ENCODE measurements around the gene SCFD2. TPM values are rescaled to one million over a fixed set of nuclear protein-coding genes. Genes with fewer than 3 reads are reported as not detected.
"Not testable (repeated sequence)": the region's sequence is repeated elsewhere in the genome, so short reads cannot be mapped to it uniquely, and the experiment has no call there.

Gene SCFD2
- polyA plus RNA-seq, 4 donors: 2.2 to 8.4 (median 5.6) TPM

DNA sequence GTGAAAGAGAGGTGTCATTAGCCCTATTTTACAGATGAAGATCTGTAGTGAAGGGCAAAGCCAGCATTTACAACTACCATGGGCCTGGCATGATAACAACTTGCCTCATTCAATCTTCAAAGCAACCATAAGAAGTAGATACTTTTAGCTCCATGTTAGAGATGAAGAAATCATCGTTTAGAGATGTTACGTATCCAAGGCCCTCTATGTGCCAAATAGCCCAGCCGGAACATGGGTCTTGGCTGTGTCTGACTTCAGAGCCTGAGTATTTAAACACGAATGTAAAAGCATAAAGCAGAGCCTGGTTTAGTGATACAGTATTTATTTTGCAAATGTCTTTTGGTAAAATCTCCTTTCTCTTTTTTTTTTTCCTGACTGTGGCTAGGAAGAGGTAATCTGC is 306.6 kb downstream of the SCFD2 start:
- Histone ChIP-seq H3K27ac (ENCODE audit: low read depth in 1 of 3, low read length in 2 of 3) (no peak overlapping the region), H3K4me1 (ENCODE audit: control insufficient read depth in 3 of 3, insufficient read depth in 2 of 3, low read depth in 1 of 3, low read length in 2 of 3) (no peaks in the 10 kb centered on the region), H3K36me3 (ENCODE audit: control insufficient read depth in 3 of 3, insufficient read depth in 2 of 3, low read depth in 1 of 3, low read length in 3 of 3) (peaks cover 0 to 2% (median 0%) of the 10 kb centered on the region in 3 donors), H3K4me3 (ENCODE audit: low read depth in 1 of 3, low read length in 3 of 3) (no peak overlapping the region), H3K27me3 (ENCODE audit: control insufficient read depth in 3 of 3, insufficient read depth in 3 of 3, low read length in 3 of 3) (no peaks in the 10 kb centered on the region), H3K9me3 (ENCODE audit: control insufficient read depth in 2 of 2, insufficient read depth in 1 of 2, low read depth in 1 of 2, low read length in 1 of 2) (no peaks in the 10 kb centered on the region)
- FAIRE-seq (no peak), DNase-seq (no peak)
- 75 to 93% (median 89%) methylated on average over 4 of the region's 4 CpGs for WGBS, 3 donors

DNA sequence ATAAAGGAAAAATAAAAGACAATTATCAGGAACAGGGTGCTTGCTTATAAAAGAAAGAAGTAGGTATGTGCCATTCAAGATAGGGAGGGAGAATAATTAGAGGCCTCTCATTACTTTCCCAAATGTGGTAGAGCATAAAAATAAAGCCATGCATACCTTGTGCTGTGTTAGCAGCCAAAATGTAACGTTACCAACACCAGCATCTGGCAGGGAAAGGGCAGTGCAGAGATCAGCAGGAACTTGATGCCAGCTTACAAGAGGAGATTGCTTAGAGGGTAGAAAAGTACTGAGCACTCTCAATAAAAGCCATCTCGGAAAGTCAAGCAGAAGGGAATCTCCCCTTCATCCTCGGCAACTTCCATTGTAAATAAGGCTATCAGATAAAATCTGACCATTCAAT is 308.2 kb downstream of the SCFD2 start:
- Histone ChIP-seq H3K27me3 (ENCODE audit: control insufficient read depth in 3 of 3, insufficient read depth in 3 of 3, low read length in 3 of 3) (no peaks in the 10 kb centered on the region), H3K27ac (ENCODE audit: low read depth in 1 of 3, low read length in 2 of 3) (no peak overlapping the region), H3K4me3 (ENCODE audit: low read depth in 1 of 3, low read length in 3 of 3) (no peak overlapping the region), H3K9me3 (ENCODE audit: control insufficient read depth in 2 of 2, insufficient read depth in 1 of 2, low read depth in 1 of 2, low read length in 1 of 2) (no peaks in the 10 kb centered on the region), H3K4me1 (ENCODE audit: control insufficient read depth in 3 of 3, insufficient read depth in 2 of 3, low read depth in 1 of 3, low read length in 2 of 3) (no peaks in the 10 kb centered on the region), H3K36me3 (ENCODE audit: control insufficient read depth in 3 of 3, insufficient read depth in 2 of 3, low read depth in 1 of 3, low read length in 3 of 3) (peaks cover 0 to 2% (median 0%) of the 10 kb centered on the region in 3 donors)
- WGBS, 3 donors: 91 to 92% (median 91%) methylated on average over 3 of the region's 3 CpGs
- FAIRE-seq (no peak), DNase-seq (no peak)

DNA sequence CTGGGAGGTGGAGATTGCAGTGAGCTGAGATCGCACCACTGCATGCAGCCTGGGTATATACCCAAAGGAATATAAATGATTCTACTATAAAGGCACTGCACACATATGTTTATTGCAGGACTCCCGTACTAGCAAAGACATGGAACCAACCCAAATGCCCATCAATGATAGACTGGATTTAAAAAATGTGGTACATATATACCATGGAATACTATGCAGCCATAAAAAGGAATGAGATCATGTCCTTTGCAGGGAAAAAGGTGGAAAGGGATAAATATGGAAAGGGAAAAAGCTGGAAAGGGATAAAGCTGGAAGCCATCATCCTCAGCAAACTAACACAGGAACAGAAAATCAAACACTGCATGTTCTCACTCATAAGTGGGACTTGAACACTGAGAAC is 308.8 kb downstream of the SCFD2 start:
- 85 to 98% (median 94%) methylated on average over 2 of the region's 2 CpGs for WGBS, 3 donors
- not testable (repeated sequence) for H3K4me1 ChIP-seq (ENCODE audit: control insufficient read depth in 3 of 3, insufficient read depth in 2 of 3, low read depth in 1 of 3, low read length in 2 of 3); H3K27me3 ChIP-seq (ENCODE audit: control insufficient read depth in 3 of 3, insufficient read depth in 3 of 3, low read length in 3 of 3); H3K27ac ChIP-seq (ENCODE audit: low read depth in 1 of 3, low read length in 2 of 3); DNase-seq; FAIRE-seq; H3K36me3 ChIP-seq (ENCODE audit: control insufficient read depth in 3 of 3, insufficient read depth in 2 of 3, low read depth in 1 of 3, low read length in 3 of 3); H3K4me3 ChIP-seq (ENCODE audit: low read depth in 1 of 3, low read length in 3 of 3); H3K9me3 ChIP-seq (ENCODE audit: control insufficient read depth in 2 of 2, insufficient read depth in 1 of 2, low read depth in 1 of 2, low read length in 1 of 2)

DNA sequence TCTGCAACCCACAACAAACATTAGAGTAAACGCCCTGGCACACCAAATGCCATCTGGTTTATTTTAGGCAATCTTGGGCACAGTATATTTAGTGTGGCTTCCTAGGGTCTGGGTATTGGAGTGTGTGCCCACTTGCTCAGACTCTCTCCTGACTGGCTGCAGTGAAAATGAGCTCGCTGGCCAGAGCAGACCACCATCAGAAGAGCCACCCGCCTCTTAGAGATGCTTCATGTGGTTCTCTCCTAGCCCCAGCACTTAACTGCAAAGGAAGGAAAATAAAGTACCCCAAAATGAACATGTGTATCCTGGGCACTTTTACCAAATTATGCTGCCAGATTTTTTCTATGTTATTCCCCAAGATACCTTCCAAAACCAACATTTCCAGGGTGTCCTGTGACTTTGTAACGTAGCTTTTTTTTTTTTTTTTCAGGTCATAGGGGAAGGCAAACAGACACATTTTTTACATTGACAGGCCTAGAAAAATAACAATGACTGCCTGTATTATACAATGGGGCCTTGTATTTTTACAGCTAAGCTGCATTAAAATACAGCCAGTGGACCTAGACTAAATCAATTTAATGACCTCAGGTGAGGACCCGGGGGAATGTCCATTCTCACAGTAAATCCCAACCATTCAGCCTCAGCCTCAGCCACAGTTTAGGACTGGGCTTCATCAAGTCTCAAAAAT is 310.0 kb downstream of the SCFD2 start:
- DNase-seq (no peak), FAIRE-seq (no peak)
- no peak overlapping the region for H3K4me3 ChIP-seq (ENCODE audit: low read depth in 1 of 3, low read length in 3 of 3)
- no peak overlapping the region for H3K27ac ChIP-seq (ENCODE audit: low read depth in 1 of 3, low read length in 2 of 3)
- H3K4me1 ChIP-seq (ENCODE audit: control insufficient read depth in 3 of 3, insufficient read depth in 2 of 3, low read depth in 1 of 3, low read length in 2 of 3): no peaks in the 10 kb centered on the region
- 84 to 89% (median 88%) methylated on average over 5 of the region's 5 CpGs for WGBS, 3 donors
- no peaks in the 10 kb centered on the region for H3K9me3 ChIP-seq (ENCODE audit: control insufficient read depth in 2 of 2, insufficient read depth in 1 of 2, low read depth in 1 of 2, low read length in 1 of 2)
- peaks cover 0 to 2% (median 0%) of the 10 kb centered on the region in 3 donors for H3K36me3 ChIP-seq (ENCODE audit: control insufficient read depth in 3 of 3, insufficient read depth in 2 of 3, low read depth in 1 of 3, low read length in 3 of 3)
- H3K27me3 ChIP-seq (ENCODE audit: control insufficient read depth in 3 of 3, insufficient read depth in 3 of 3, low read length in 3 of 3): no peaks in the 10 kb centered on the region

DNA sequence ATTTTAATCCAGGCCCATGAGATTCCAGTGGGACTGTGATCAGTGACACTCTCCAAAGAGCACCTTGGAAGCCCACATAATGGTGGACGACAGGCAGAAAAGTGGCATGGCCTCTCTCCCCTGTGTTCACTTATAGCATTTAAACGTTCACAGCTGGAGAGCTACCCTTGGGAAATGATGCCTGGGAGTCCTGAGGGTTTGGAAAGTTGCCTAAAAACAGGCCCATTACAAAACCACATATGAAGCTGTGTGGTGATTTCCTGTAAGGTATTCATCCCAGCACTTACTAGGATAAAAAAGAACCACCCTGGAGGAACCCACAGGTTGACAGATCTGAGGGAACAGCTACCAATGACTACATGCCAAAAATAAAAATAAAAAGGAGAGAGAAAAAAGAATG is 310.6 kb downstream of the SCFD2 start:
- no peak for DNase-seq
- H3K27me3 ChIP-seq (ENCODE audit: control insufficient read depth in 3 of 3, insufficient read depth in 3 of 3, low read length in 3 of 3): no peaks in the 10 kb centered on the region
- H3K27ac ChIP-seq (ENCODE audit: low read depth in 1 of 3, low read length in 2 of 3): no peak overlapping the region
- H3K4me1 ChIP-seq (ENCODE audit: control insufficient read depth in 3 of 3, insufficient read depth in 2 of 3, low read depth in 1 of 3, low read length in 2 of 3): no peaks in the 10 kb centered on the region
- H3K4me3 ChIP-seq (ENCODE audit: low read depth in 1 of 3, low read length in 3 of 3): no peak overlapping the region
- H3K9me3 ChIP-seq (ENCODE audit: control insufficient read depth in 2 of 2, insufficient read depth in 1 of 2, low read depth in 1 of 2, low read length in 1 of 2): no peaks in the 10 kb centered on the region
- H3K36me3 ChIP-seq (ENCODE audit: control insufficient read depth in 3 of 3, insufficient read depth in 2 of 3, low read depth in 1 of 3, low read length in 3 of 3): peaks cover 0 to 2% (median 0%) of the 10 kb centered on the region in 3 donors
- 59 to 86% (median 79%) methylated on average over 2 of the region's 2 CpGs for WGBS, 3 donors
- FAIRE-seq: no peak

DNA sequence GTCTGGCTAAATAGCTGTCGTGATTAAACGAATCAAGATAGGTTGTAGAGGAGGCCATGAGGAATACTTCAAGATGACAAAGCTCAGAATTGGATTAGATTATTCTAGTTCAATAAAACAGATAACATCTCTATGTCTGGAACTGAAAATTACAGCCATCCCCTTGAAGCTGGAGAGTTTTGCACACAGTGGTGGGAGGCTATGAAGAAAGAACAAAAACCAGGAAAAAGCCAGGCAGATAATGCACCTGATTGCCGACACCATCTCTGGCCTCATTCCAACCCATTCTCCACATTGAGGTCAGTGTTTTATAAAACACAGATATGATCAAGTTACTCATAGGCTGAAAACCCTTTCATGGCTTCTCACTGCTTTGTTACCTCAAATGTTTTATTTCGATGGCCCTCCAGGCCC is 315.5 kb downstream of the SCFD2 start:
- no peaks in the 10 kb centered on the region for H3K9me3 ChIP-seq (ENCODE audit: control insufficient read depth in 2 of 2, insufficient read depth in 1 of 2, low read depth in 1 of 2, low read length in 1 of 2)
- WGBS, 3 donors: 75 to 92% (median 75%) methylated on average over 4 of the region's 4 CpGs
- DNase-seq (no peak), FAIRE-seq (no peak)
- no peaks in the 10 kb centered on the region for H3K4me1 ChIP-seq (ENCODE audit: control insufficient read depth in 3 of 3, insufficient read depth in 2 of 3, low read depth in 1 of 3, low read length in 2 of 3)
- no peaks in the 10 kb centered on the region for H3K36me3 ChIP-seq (ENCODE audit: control insufficient read depth in 3 of 3, insufficient read depth in 2 of 3, low read depth in 1 of 3, low read length in 3 of 3)
- H3K4me3 ChIP-seq (ENCODE audit: low read depth in 1 of 3, low read length in 3 of 3): no peak overlapping the region
- H3K27me3 ChIP-seq (ENCODE audit: control insufficient read depth in 3 of 3, insufficient read depth in 3 of 3, low read length in 3 of 3): no peaks in the 10 kb centered on the region
- H3K27ac ChIP-seq (ENCODE audit: low read depth in 1 of 3, low read length in 2 of 3): no peak overlapping the region

DNA sequence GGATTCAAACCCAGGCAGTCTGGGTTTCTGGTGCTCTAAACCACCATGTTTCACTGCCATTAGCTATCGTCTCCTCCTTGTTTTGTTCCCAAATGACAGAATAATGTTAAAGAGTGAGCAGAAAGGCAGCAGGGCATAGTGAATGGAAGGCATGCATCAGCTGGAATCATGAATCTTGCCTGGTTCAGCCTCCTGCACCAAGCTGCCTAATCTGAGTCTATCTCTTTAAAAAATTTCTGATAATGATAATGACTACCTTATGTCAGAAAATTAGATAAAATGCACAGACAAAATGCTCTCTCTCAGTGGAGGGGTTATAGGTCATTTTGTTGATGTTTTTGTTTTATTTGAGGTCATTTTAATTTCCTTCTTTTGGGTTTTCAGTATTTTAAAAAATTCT is 316.3 kb downstream of the SCFD2 start:
- H3K27ac ChIP-seq (ENCODE audit: low read depth in 1 of 3, low read length in 2 of 3): no peak overlapping the region
- 94 to 100% (median 95%) methylated on average over 1 of the region's 1 CpG for WGBS, 3 donors
- no peaks in the 10 kb centered on the region for H3K36me3 ChIP-seq (ENCODE audit: control insufficient read depth in 3 of 3, insufficient read depth in 2 of 3, low read depth in 1 of 3, low read length in 3 of 3)
- no peaks in the 10 kb centered on the region for H3K9me3 ChIP-seq (ENCODE audit: control insufficient read depth in 2 of 2, insufficient read depth in 1 of 2, low read depth in 1 of 2, low read length in 1 of 2)
- no peak overlapping the region for H3K4me3 ChIP-seq (ENCODE audit: low read depth in 1 of 3, low read length in 3 of 3)
- DNase-seq (no peak), FAIRE-seq (no peak)
- no peaks in the 10 kb centered on the region for H3K27me3 ChIP-seq (ENCODE audit: control insufficient read depth in 3 of 3, insufficient read depth in 3 of 3, low read length in 3 of 3)
- H3K4me1 ChIP-seq (ENCODE audit: control insufficient read depth in 3 of 3, insufficient read depth in 2 of 3, low read depth in 1 of 3, low read length in 2 of 3): no peaks in the 10 kb centered on the region

DNA sequence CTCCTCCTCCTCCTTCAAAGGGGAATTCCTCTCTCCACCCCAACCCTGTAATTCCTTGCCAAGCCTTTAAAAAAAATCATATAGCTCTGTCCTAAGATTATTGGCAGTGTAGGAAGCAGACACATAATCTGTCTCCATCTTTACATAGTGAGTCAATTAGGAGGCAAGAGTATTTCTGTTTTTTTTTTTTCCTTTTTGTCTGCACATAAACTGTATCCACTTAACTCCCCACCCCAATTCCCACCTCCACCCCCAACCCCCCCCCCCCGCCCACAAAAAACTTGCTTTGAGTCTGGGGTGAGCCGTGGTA is 321.3 kb downstream of the SCFD2 start:
- DNase-seq (no peak), FAIRE-seq (no peak)
- Histone ChIP-seq H3K9me3 (ENCODE audit: control insufficient read depth in 2 of 2, insufficient read depth in 1 of 2, low read depth in 1 of 2, low read length in 1 of 2) (no peaks in the 10 kb centered on the region), H3K27me3 (ENCODE audit: control insufficient read depth in 3 of 3, insufficient read depth in 3 of 3, low read length in 3 of 3) (no peaks in the 10 kb centered on the region), H3K27ac (ENCODE audit: low read depth in 1 of 3, low read length in 2 of 3) (no peak overlapping the region), H3K36me3 (ENCODE audit: control insufficient read depth in 3 of 3, insufficient read depth in 2 of 3, low read depth in 1 of 3, low read length in 3 of 3) (no peaks in the 10 kb centered on the region), H3K4me1 (ENCODE audit: control insufficient read depth in 3 of 3, insufficient read depth in 2 of 3, low read depth in 1 of 3, low read length in 2 of 3) (peaks cover 0 to 5% (median 3%) of the 10 kb centered on the region in 3 donors), H3K4me3 (ENCODE audit: low read depth in 1 of 3, low read length in 3 of 3) (no peak overlapping the region)
- WGBS, 3 donors: 48 to 58% (median 54%) methylated on average over 2 of the region's 2 CpGs

Data from small intestine (tissue), 7 donors.